NCI-H2107 (cell line): Measurements from ENCODE around the gene EGF.
"Not testable (repeated sequence)": the region's sequence is repeated elsewhere in the genome, so short reads cannot be mapped to it uniquely, and the experiment has no call there.

ENCODE experiments used
- DNase-seq: peaks from one replicate; lab custom pipeline; 2025; lab: John Stamatoyannopoulos, UW

EGF gene

GRCh38 chr4:109914322-109914721, 1.6 kb downstream of the EGF start:
- DNase-seq, result no peak

GRCh38 chr4:109915385-109916026, 2.8 kb downstream of the EGF start:
- no peak for DNase-seq

GRCh38 chr4:109916027-109916409, 3.3 kb downstream of the EGF start:
- no peak for DNase-seq

GRCh38 chr4:109921384-109921808, 8.7 kb downstream of the EGF start:
- no peak for DNase-seq

GRCh38 chr4:109925396-109925795, 12.7 kb downstream of the EGF start:
- no peak for DNase-seq

- no peak for DNase-seq
Observed at GRCh38 chr4:109928327-109929045, 15.8 kb downstream of the EGF start.

GRCh38 chr4:109930464-109930863, 17.8 kb downstream of the EGF start:
- no peak for DNase-seq

- DNase-seq, result no peak
Observed at GRCh38 chr4:109930872-109931271, 18.2 kb downstream of the EGF start.

- DNase-seq, result no peak
Observed at GRCh38 chr4:109931318-109931717, 18.6 kb downstream of the EGF start.

- DNase-seq, result not testable (repeated sequence)
Observed at GRCh38 chr4:109937352-109937751, 24.7 kb downstream of the EGF start.

- no peak for DNase-seq
Observed at GRCh38 chr4:109939190-109939589, 26.5 kb downstream of the EGF start.

GRCh38 chr4:109942292-109942926, 29.7 kb downstream of the EGF start:
- no peak for DNase-seq

- no peak for DNase-seq
Observed at GRCh38 chr4:109943745-109944144, 31.1 kb downstream of the EGF start.

- DNase-seq, result no peak
Observed at GRCh38 chr4:109944591-109944990, 31.9 kb downstream of the EGF start.

GRCh38 chr4:109945056-109945455, 32.4 kb downstream of the EGF start:
- no peak for DNase-seq

- no peak for DNase-seq
Observed at GRCh38 chr4:109946120-109946519, 33.4 kb downstream of the EGF start.

- no peak for DNase-seq
Observed at GRCh38 chr4:109947457-109947856, 34.8 kb downstream of the EGF start.

- DNase-seq, result no peak
Observed at GRCh38 chr4:109947918-109948317, 35.2 kb downstream of the EGF start.

- not testable (repeated sequence) for DNase-seq
Observed at GRCh38 chr4:109949099-109949718, 36.5 kb downstream of the EGF start.

GRCh38 chr4:109952612-109953011, 39.9 kb downstream of the EGF start:
- no peak for DNase-seq

- DNase-seq, result no peak
Observed at GRCh38 chr4:109953556-109953955, 40.9 kb downstream of the EGF start.

- DNase-seq, result no peak
Observed at GRCh38 chr4:109955146-109955545, 42.5 kb downstream of the EGF start.

- DNase-seq, result no peak
Observed at GRCh38 chr4:109957227-109957626, 44.5 kb downstream of the EGF start.
